Heart right ventricle (tissue), 16 donors: Measurements from ENCODE around the gene SPATA3. TPM values are rescaled to one million over a fixed set of nuclear protein-coding genes. Genes with fewer than 3 reads are reported as not detected.

Source experiments
- ATAC-seq, 8 donors: fragments of 200-7000 bp; cut with Tn5 transposase; one replicate each; pipeline ENCODE4 v1.9.1; 2020; ENCODE audit warnings: mild to moderate bottlenecking in 8 of 8, moderate library complexity in 8 of 8, moderate number of reproducible peaks in 1 of 8
- DNase-seq, 2 donors: peaks; one replicate each; pipeline ENCODE4 v3.0.0-alpha.2; 2020
- H3K27ac ChIP-seq, 10 donors: fragments of 200-600 bp; sonication (generic) in 2 of 10; one replicate each; pipeline versions ENCODE4 v1.5.0 to v1.8.0; 2020 to 2022; ENCODE audit warnings: mild to moderate bottlenecking in 3 of 10
- H3K27me3 ChIP-seq, 7 donors: fragments of 200-600 bp; one replicate each; pipeline ENCODE4 v1.8.0; 2021 to 2022; ENCODE audit warnings: mild to moderate bottlenecking in 2 of 7
- H3K36me3 ChIP-seq, 9 donors: fragments of 200-600 bp; sonication (generic) in 1 of 9; one replicate each; pipeline versions ENCODE4 v1.5.0 to v1.8.0; 2020 to 2022; ENCODE audit warnings: mild to moderate bottlenecking in 2 of 9
- H3K4me1 ChIP-seq, 9 donors: fragments of 200-600 bp; sonication (generic) in 1 of 9; one replicate each; pipeline versions ENCODE4 v1.5.0 to v1.8.0; 2020 to 2022; ENCODE audit warnings: mild to moderate bottlenecking in 4 of 9
- H3K4me3 ChIP-seq, 10 donors: fragments of 200-600 bp; sonication (generic) in 2 of 10; one replicate each; pipeline versions ENCODE4 v1.5.0 to v1.8.0; 2020 to 2022; ENCODE audit warnings: mild to moderate bottlenecking in 7 of 10, moderate library complexity in 2 of 10
- H3K9me3 ChIP-seq, 11 donors: fragments of 200-600 bp in 10 of 11; sonication (generic) in 2 of 11; one replicate each; pipeline versions ENCODE4 v1.5.0 to v1.8.0; 2013 to 2022; ENCODE audit warnings: mild to moderate bottlenecking in 2 of 11, control low read depth in 1 of 11, moderate library complexity in 1 of 11
- CTCF ChIP-seq, 9 donors: fragments of 200-600 bp; sonication (generic) in 2 of 9; IDR thresholded peaks; one replicate each; pipeline versions ENCODE4 v1.5.0 to v1.8.0; 2021 to 2022; ENCODE audit warnings: antibody characterized with exemption in 9 of 9, mild to moderate bottlenecking in 5 of 9, moderate library complexity in 1 of 9
- WGBS, 2 donors: extraction: QIAGEN DNeasy Blood & Tissue Kit; methylation state at CpG; one replicate each; pipeline ENCODE4 v1.1.7; 2013; ENCODE audit warnings: inconsistent platforms in 1 of 2; 5-methylcytosine and 5-hydroxymethylcytosine counted together
- intact Hi-C, 10 donors: fragments of 100-400 bp; cut with DNase I; formaldehyde crosslinking; loops; one replicate each; pipeline versions ENCODE4 v1.11.1 to v1.14.2; 2022
- polyA plus RNA-seq, 2 donors: library from polyadenylated mRNA; stranded (reverse); fragments of 200-250 nt; gene quantifications; one replicate each; pipeline ENCODE4 v1.2.3, GENCODE V29; 2013
- total RNA-seq, 10 donors: library from RNA; stranded (reverse); fragmentation: NEBNext Ultra II Directional in 3 of 10; extraction: Animal tissue kit (Norgen Biotek cat#: 25700) in 3 of 10; gene quantifications; one replicate each; pipeline versions ENCODE4 v1.2.1 to v1.2.4, GENCODE V29; 2021 to 2023
- donor health status: Arrhythmogenic right ventricular cardiomyopathy.
- donor health status: ischemic (EF 13 %, LVEDD 7.1; RV severe dilation, severe dysfunction).
- donor health status: healthy with polysubstance abuse.
- donor health status: DM: no; HTN: yes; CAD: no.
- donor health status: DM: no; HTN: no; CAD: no.
- donor health status: ischemic (EF 25% LVEDD 6.9; RV normal size, moderate dysfunction).
- donor health status: ischemic (EF 25% LVEDD 5.7; RV mildly dilated, moderate dysfunction).
- donor health status: healthy.
- donor health status: DM: yes; HTN: yes; CAD: no.
- donor health status: Ischemic cardiomyopathy.
- donor health status: ischemic (EF 35%, LVEDD 5.7; RV mildly dilated, moderate dysfunction).
- donor health status: nonischemic (EF 11% LVEDD 7.7; RV severe dilation, severe dysfunction).
- donor health status: DM: yes; HTN: yes; CAD: no.
- donor health status: PGD.
- donor health status: ischemic (EF 29% LVEDD 5.4; RV normal size, mild dysfunction).
- donor health status: nonischemic (EF 23%, LVEDD 6.1; RV moderate dilation, normal function).

Gene SPATA3
- total and polyA plus RNA-seq, 12 donors: not detected

DNA sequence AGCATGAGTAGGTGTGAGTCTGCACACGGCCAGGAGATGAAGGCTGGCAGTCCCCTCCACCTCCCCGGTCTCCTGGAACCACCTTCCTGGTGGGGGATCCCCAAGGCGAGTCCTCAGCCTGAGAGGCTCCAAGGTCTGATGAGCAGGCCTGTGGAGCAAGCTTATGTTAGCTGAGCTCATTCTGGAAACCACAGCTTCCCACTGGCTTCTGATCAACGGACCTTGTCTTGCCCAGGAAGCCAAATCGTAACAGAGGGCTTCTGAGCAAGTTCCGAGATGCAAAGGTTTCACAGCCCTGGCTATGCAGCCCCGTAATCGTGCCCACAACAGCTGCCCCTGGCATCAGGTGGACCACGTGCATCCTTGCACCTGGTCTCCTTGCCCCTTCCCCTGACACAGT lies 42.1 kb upstream of the SPATA3 start:
- Histone ChIP-seq H3K36me3 (no peaks in the 10 kb centered on the region), H3K4me1 (peaks cover 0 to 15% (median 6%) of the 10 kb centered on the region in 9 donors), H3K27me3 (peaks cover 0 to 35% (median 28%) of the 10 kb centered on the region in 7 donors), H3K4me3 (no peak overlapping the region), H3K9me3 (peaks cover 0 to 5% (median 0%) of the 10 kb centered on the region in 11 donors), H3K27ac (no peak overlapping the region)
- intact Hi-C loops: no loop called here
- DNase-seq: no peak
- WGBS, 2 donors: 73 to 91% methylated on average over 9 of the region's 9 CpGs
- no peak for TF ChIP-seq CTCF (IDR thresholded peaks at IDR 0.05)
- no peak for ATAC-seq

- Histone ChIP-seq H3K27me3 (peaks cover 0 to 43% (median 34%) of the 10 kb centered on the region in 7 donors), H3K36me3 (no peaks in the 10 kb centered on the region), H3K9me3 (peaks cover 0 to 5% (median 0%) of the 10 kb centered on the region in 11 donors), H3K27ac (no peak overlapping the region), H3K4me3 (no peak overlapping the region), H3K4me1 (peaks cover 0 to 15% (median 6%) of the 10 kb centered on the region in 9 donors)
- DNase-seq (no peak), ATAC-seq (no peak)
- TF ChIP-seq CTCF (IDR thresholded peaks at IDR 0.05): no peak
- intact Hi-C loops: no loop called here
Measured at GRCh38 chr2:230954746-230955145, 41.2 kb upstream of the SPATA3 start.

GRCh38 chr2:230955163-230955737 lies 40.7 kb upstream of the SPATA3 start:
- ATAC-seq: no peak
- 84 to 87% methylated on average over 1 of the region's 1 CpG for WGBS, 2 donors
- no peak for TF ChIP-seq CTCF (IDR thresholded peaks at IDR 0.05)

GRCh38 chr2:230956827-230957755 lies 38.8 kb upstream of the SPATA3 start:
- Histone ChIP-seq H3K4me3 (peak overlapping the region in 9 of 10 donors; percentile 10 to 46 (median 29)), H3K36me3 (no peaks in the 10 kb centered on the region), H3K4me1 (peaks cover 0 to 15% (median 6%) of the 10 kb centered on the region in 9 donors), H3K27me3 (peaks cover 0 to 66% (median 39%) of the 10 kb centered on the region in 7 donors), H3K9me3 (peaks cover 0 to 5% (median 0%) of the 10 kb centered on the region in 11 donors), H3K27ac (no peak overlapping the region)
- intact Hi-C loops: no loop called here
- DNase-seq: peak in 1 of 2 donors; percentile 39
- 11 to 13% methylated on average over 43 of the region's 43 CpGs for WGBS, 2 donors
- TF ChIP-seq CTCF (IDR thresholded peaks at IDR 0.05): no peak
- peak; percentile 41 to 87 (median 66) for ATAC-seq

More at GRCh38 chr2:230955163-230955737, 40.7 kb upstream of the SPATA3 start:
- Histone ChIP-seq H3K27me3 (peaks cover 0 to 48% (median 34%) of the 10 kb centered on the region in 7 donors), H3K27ac (no peak overlapping the region), H3K9me3 (peaks cover 0 to 5% (median 0%) of the 10 kb centered on the region in 11 donors), H3K36me3 (no peaks in the 10 kb centered on the region), H3K4me1 (peaks cover 0 to 15% (median 6%) of the 10 kb centered on the region in 9 donors), H3K4me3 (no peak overlapping the region)
- no peak for DNase-seq
- intact Hi-C loops: no loop called here
